Neural progenitor cell (in vitro differentiated cells): Measurements from ENCODE around the gene ACSS3. TPM values are rescaled to one million over a fixed set of nuclear protein-coding genes. Genes with fewer than 3 reads are reported as not detected.

ENCODE experiments used
- DNase-seq: peaks from one replicate; pipeline ENCODE4 v3.0.0-alpha.2; 2016; ENCODE audit warnings: low spot score
- H2AFZ ChIP-seq: fragments of 200-600 bp; sonication (generic); replicated peaks from 2 replicates; pipeline ENCODE4 v1.6.1; 2016; ENCODE audit warnings: antibody characterized with exemption
- H3F3A ChIP-seq: fragments of 200-600 bp; sonication (generic); 2 replicates; pipeline ENCODE4 v1.6.1; 2016; ENCODE audit warnings: antibody characterized with exemption, low read depth
- H3K27ac ChIP-seq: fragments of 200-600 bp; sonication (generic); 2 replicates; pipeline ENCODE4 v1.5.1; 2016; ENCODE audit warnings: mild to moderate bottlenecking
- H3K27me3 ChIP-seq: fragments of 200-600 bp; sonication (generic); 2 replicates; pipeline ENCODE4 v1.6.1; 2016; ENCODE audit warnings: mild to moderate bottlenecking, moderate library complexity
- H3K36me3 ChIP-seq: fragments of 200-600 bp; sonication (generic); 2 replicates; pipeline ENCODE4 v1.5.1; 2016
- H3K4me1 ChIP-seq: fragments of 200-600 bp; sonication (generic); 2 replicates; pipeline ENCODE4 v1.6.1; 2016; ENCODE audit warnings: mixed run types
- H3K4me2 ChIP-seq: fragments of 200-600 bp; sonication (generic); 2 replicates; pipeline ENCODE4 v1.6.1; 2016
- H3K4me3 ChIP-seq: fragments of 200-600 bp; sonication (generic); 2 replicates; pipeline ENCODE4 v1.5.1; 2016
- H3K79me2 ChIP-seq: fragments of 200-600 bp; sonication (generic); 2 replicates; pipeline ENCODE4 v1.6.1; 2016; ENCODE audit warnings: low read depth
- H3K9ac ChIP-seq: fragments of 200-600 bp; sonication (generic); 2 replicates; pipeline ENCODE4 v1.6.1; 2016
- H3K9me3 ChIP-seq: fragments of 200-600 bp; sonication (generic); 2 replicates; pipeline ENCODE4 v1.5.1; 2016; ENCODE audit warnings: low read depth
- H4K20me1 ChIP-seq: fragments of 200-600 bp; sonication (generic); 2 replicates; pipeline ENCODE4 v1.6.1; 2016; ENCODE audit warnings: low read depth
- H3K27ac Mint-ChIP-seq: 3 replicates; pipeline ENCODE4 v1.8.0; 2021; ENCODE audit warnings: mixed read lengths
- H3K27me3 Mint-ChIP-seq: 2 replicates; pipeline ENCODE4 v1.8.0; 2022; ENCODE audit warnings: low read depth, mild to moderate bottlenecking, inconsistent platforms, moderate library complexity, mixed read lengths; ENCODE audit not compliant: insufficient read depth
- H3K36me3 Mint-ChIP-seq: 3 replicates; pipeline ENCODE4 v1.8.0; 2021; ENCODE audit warnings: mixed read lengths
- H3K4me1 Mint-ChIP-seq: 3 replicates; pipeline ENCODE4 v1.8.0; 2021; ENCODE audit warnings: mixed read lengths
- H3K4me3 Mint-ChIP-seq: 3 replicates; pipeline ENCODE4 v1.8.0; 2021; ENCODE audit warnings: mild to moderate bottlenecking, moderate library complexity, mixed read lengths
- H3K9me3 Mint-ChIP-seq: 3 replicates; pipeline ENCODE4 v1.8.0; 2020; ENCODE audit warnings: mixed read lengths
- CTCF ChIP-seq: fragments of 200-600 bp; sonication (generic); IDR thresholded peaks from 2 replicates; pipeline ENCODE4 v1.5.1; 2017; ENCODE audit warnings: antibody characterized with exemption, mild to moderate bottlenecking
- EZH2 ChIP-seq: fragments of 200-600 bp; sonication (generic); IDR thresholded peaks from 2 replicates; pipeline ENCODE4 v1.6.1; 2017; ENCODE audit warnings: antibody characterized with exemption, mild to moderate bottlenecking, moderate library complexity
- EZH2phosphoT487 ChIP-seq: fragments of 200-600 bp; sonication (generic); IDR thresholded peaks from 2 replicates; pipeline ENCODE4 v1.6.1; 2017; ENCODE audit warnings: antibody characterized with exemption
- total RNA-seq: library from RNA; depleted of rRNA; stranded (reverse); fragments of >200 nt; gene quantifications from 2 replicates; pipeline ENCODE4 v1.2.3, GENCODE V29; 2015; ENCODE audit warnings: low replicate concordance

ACSS3 gene
- total RNA-seq, 1 donor from 2014 or later = 26.5 TPM

GRCh38 chr12:81125691-81126090, 47.8 kb downstream of the ACSS3 start:
- Histone ChIP-seq H3K4me1 (no peaks in the 10 kb centered on the region), H3K4me3 (no peak overlapping the region), H3K9ac (no peak overlapping the region), H2AFZ (no peak overlapping the region), H3K27ac (no peak overlapping the region), H3K4me2 (no peak overlapping the region), H3K9me3 (no peaks in the 10 kb centered on the region), H3K27me3 (no peaks in the 10 kb centered on the region), H3K79me2 (no peaks in the 10 kb centered on the region), H3K36me3 (no peaks in the 10 kb centered on the region), H3F3A (no peaks in the 10 kb centered on the region), H4K20me1 (no peaks in the 10 kb centered on the region)
- Mint-ChIP-seq H3K36me3 (no peaks in the 10 kb centered on the region), H3K4me1 (no peaks in the 10 kb centered on the region), H3K27ac (no peak overlapping the region), H3K4me3 (no peak overlapping the region), H3K27me3 (no peaks in the 10 kb centered on the region), H3K9me3 (peaks cover 2% of the 10 kb centered on the region)
- no peak for DNase-seq
- TF ChIP-seq EZH2 (no peak), CTCF (no peak), EZH2phosphoT487 (no peak)

GRCh38 chr12:81128930-81129554, 51.2 kb downstream of the ACSS3 start:
- H3K4me3 ChIP-seq = no peak overlapping the region
- no peak overlapping the region for H3K4me3 Mint-ChIP-seq
- H4K20me1 ChIP-seq = no peaks in the 10 kb centered on the region
- H3K27ac ChIP-seq = no peak overlapping the region
- no peaks in the 10 kb centered on the region for H3K27me3 Mint-ChIP-seq
- no peak overlapping the region for H3K4me2 ChIP-seq
- no peaks in the 10 kb centered on the region for H3K4me1 Mint-ChIP-seq
- no peaks in the 10 kb centered on the region for H3K36me3 ChIP-seq
- H3K4me1 ChIP-seq = no peaks in the 10 kb centered on the region
- H3K9me3 ChIP-seq = no peaks in the 10 kb centered on the region
- DNase-seq = peak; percentile 61
- no peaks in the 10 kb centered on the region for H3K36me3 Mint-ChIP-seq
- H3K9ac ChIP-seq = no peak overlapping the region
- no peaks in the 10 kb centered on the region for H3F3A ChIP-seq
- H2AFZ ChIP-seq = no peak overlapping the region
- H3K79me2 ChIP-seq = no peaks in the 10 kb centered on the region
- H3K27ac Mint-ChIP-seq = no peak overlapping the region
- H3K9me3 Mint-ChIP-seq = peaks cover 3% of the 10 kb centered on the region
- no peaks in the 10 kb centered on the region for H3K27me3 ChIP-seq
- TF ChIP-seq EZH2 (no peak), EZH2phosphoT487 (no peak), CTCF (peak; percentile 89)

- no peak overlapping the region for H3K27ac ChIP-seq
- no peaks in the 10 kb centered on the region for H3K36me3 ChIP-seq
- no peak overlapping the region for H3K9ac ChIP-seq
- H4K20me1 ChIP-seq = no peaks in the 10 kb centered on the region
- no peak overlapping the region for H3K4me2 ChIP-seq
- Mint-ChIP-seq H3K4me3 (no peak overlapping the region), H3K36me3 (no peaks in the 10 kb centered on the region), H3K9me3 (peaks cover 2% of the 10 kb centered on the region), H3K4me1 (peaks cover 9% of the 10 kb centered on the region), H3K27me3 (no peaks in the 10 kb centered on the region), H3K27ac (no peak overlapping the region)
- H2AFZ ChIP-seq = no peak overlapping the region
- H3K27me3 ChIP-seq = no peaks in the 10 kb centered on the region
- TF ChIP-seq EZH2phosphoT487 (no peak), CTCF (no peak), EZH2 (no peak)
- H3K4me1 ChIP-seq = peaks cover 11% of the 10 kb centered on the region
- H3K4me3 ChIP-seq = no peak overlapping the region
- H3K79me2 ChIP-seq = no peaks in the 10 kb centered on the region
- H3K9me3 ChIP-seq = no peaks in the 10 kb centered on the region
- DNase-seq = no peak
- no peaks in the 10 kb centered on the region for H3F3A ChIP-seq
These were observed 58.6 kb downstream of the ACSS3 start for GRCh38 chr12:81136519-81136918.
